Right atrium auricular region (tissue), 2 donors: ENCODE results near the gene OTOG. TPM values are rescaled to one million over a fixed set of nuclear protein-coding genes. Genes with fewer than 3 reads are reported as not detected.

Experiments used
- DNase-seq: peaks from one replicate; pipeline ENCODE4 v3.0.0-alpha.2; 2019; ENCODE audit warnings: low spot score
- H3K27ac ChIP-seq, 2 donors: fragments of 200-600 bp; sonication (generic); 1 replicate in 1 of 2; 2 replicates in 1 of 2; pipeline ENCODE4 v1.5.1; 2016 to 2019
- H3K27me3 ChIP-seq, 2 donors: fragments of 200-600 bp; sonication (generic); one replicate each; pipeline versions ENCODE4 v1.5.1 to v1.6.0; 2017 to 2019
- H3K36me3 ChIP-seq: fragments of 200-600 bp; sonication (generic); one replicate; pipeline ENCODE4 v1.5.1; 2016
- H3K4me1 ChIP-seq, 2 donors: fragments of 200-600 bp; sonication (generic); one replicate each; pipeline versions ENCODE4 v1.5.1 to v1.6.0; 2017 to 2019
- H3K4me3 ChIP-seq, 2 donors: fragments of 200-600 bp; sonication (generic); 1 replicate in 1 of 2; 2 replicates in 1 of 2; pipeline ENCODE4 v1.5.1; 2017 to 2019; ENCODE audit warnings: mild to moderate bottlenecking in 1 of 2, moderate library complexity in 1 of 2
- H3K9me3 ChIP-seq, 2 donors: fragments of 200-600 bp; sonication (generic); one replicate each; pipeline ENCODE4 v1.5.1; 2019
- total RNA-seq, 2 donors: library from RNA; depleted of rRNA; stranded (reverse); fragments of >200 nt; gene quantifications; one replicate each; pipeline ENCODE4 v1.1.0, GENCODE V29; 2016
- TF ChIP-seq, protein P1 (sequence below), 2 donors: fragments of 200-600 bp; sonication (generic); IDR thresholded peaks; one replicate each; pipeline ENCODE4 v1.5.1; 2019; ENCODE audit warnings: antibody characterized with exemption in 2 of 2

The OTOG gene
- total RNA-seq, 2 donors from 2014 or later = not detected

DNA sequence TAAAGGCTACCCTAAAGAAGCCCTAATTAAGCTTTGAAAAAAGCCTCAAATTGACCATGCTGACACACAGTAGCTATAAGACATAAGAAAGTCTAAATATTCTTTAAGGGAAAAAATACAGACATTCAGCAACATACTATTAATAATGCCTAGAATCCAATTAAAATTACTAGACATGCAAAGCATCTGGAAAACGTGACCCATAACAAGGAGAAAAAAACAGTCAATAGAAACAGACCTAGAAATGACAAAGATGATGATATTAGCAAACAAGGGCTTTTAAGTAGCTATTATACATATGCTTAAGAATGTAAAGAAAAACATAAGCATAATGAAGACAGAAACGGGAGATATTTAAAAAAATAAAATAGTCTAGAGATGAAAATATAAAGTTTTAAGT lies 108.6 kb downstream of the OTOG start:
- Histone ChIP-seq H3K4me1 (no peaks in the 10 kb centered on the region), H3K27me3 (no peaks in the 10 kb centered on the region), H3K27ac (no peak overlapping the region), H3K36me3 (no peaks in the 10 kb centered on the region), H3K4me3 (no peak overlapping the region), H3K9me3 (peaks cover 0 to 18% of the 10 kb centered on the region in 2 donors)
- TF ChIP-seq, protein P1, sequence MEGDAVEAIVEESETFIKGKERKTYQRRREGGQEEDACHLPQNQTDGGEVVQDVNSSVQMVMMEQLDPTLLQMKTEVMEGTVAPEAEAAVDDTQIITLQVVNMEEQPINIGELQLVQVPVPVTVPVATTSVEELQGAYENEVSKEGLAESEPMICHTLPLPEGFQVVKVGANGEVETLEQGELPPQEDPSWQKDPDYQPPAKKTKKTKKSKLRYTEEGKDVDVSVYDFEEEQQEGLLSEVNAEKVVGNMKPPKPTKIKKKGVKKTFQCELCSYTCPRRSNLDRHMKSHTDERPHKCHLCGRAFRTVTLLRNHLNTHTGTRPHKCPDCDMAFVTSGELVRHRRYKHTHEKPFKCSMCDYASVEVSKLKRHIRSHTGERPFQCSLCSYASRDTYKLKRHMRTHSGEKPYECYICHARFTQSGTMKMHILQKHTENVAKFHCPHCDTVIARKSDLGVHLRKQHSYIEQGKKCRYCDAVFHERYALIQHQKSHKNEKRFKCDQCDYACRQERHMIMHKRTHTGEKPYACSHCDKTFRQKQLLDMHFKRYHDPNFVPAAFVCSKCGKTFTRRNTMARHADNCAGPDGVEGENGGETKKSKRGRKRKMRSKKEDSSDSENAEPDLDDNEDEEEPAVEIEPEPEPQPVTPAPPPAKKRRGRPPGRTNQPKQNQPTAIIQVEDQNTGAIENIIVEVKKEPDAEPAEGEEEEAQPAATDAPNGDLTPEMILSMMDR (IDR thresholded peaks at IDR 0.05) = no peak
- DNase-seq = no peak

DNA sequence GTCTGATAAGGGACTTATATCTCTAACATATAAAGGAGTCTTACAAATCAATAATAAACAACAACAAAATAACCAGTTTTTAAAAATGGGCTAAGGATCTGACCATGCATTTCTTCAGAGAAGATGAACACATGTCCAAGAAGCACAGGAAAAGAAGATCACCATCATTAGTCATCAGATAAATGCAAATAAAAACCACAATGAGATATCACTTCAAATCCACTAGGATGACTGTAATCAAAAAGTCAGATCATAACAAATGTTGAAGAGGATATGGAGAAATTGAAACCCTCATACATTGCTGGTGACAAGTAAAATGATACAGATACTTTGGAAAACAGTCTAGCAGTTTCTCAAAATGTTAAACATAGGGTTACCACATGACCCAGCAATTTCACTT lies 111.2 kb downstream of the OTOG start:
- Histone ChIP-seq H3K4me1 (no peaks in the 10 kb centered on the region), H3K9me3 (peaks cover 0 to 18% of the 10 kb centered on the region in 2 donors), H3K36me3 (no peaks in the 10 kb centered on the region), H3K27me3 (no peaks in the 10 kb centered on the region), H3K4me3 (no peak overlapping the region), H3K27ac (no peak overlapping the region)
- DNase-seq = no peak
- TF ChIP-seq, protein P1 (IDR thresholded peaks at IDR 0.05) = no peak

DNA sequence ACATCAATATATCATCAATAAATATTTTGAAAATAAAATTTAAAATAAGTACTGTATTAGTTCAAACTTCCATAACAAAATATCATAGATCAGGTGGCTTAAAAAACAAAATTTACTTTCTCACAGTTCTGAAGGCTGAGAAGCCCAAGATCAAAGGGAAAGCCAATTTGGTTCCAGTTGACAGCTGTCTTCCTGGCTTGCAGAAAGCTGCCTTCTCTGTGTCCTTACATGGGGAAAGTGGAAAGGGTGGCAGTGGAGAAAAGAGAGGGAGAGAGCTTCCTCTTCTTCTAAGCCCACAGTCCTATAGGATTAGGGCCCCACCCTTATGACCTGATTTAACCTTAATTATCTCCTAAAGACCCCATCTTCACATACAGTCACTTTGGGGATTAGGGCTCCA lies 121.1 kb downstream of the OTOG start:
- DNase-seq = no peak
- Histone ChIP-seq H3K9me3 (peaks cover 0 to 15% of the 10 kb centered on the region in 2 donors), H3K4me3 (no peak overlapping the region), H3K27me3 (no peaks in the 10 kb centered on the region), H3K36me3 (no peaks in the 10 kb centered on the region), H3K27ac (no peak overlapping the region), H3K4me1 (no peaks in the 10 kb centered on the region)
- TF ChIP-seq, protein P1 (IDR thresholded peaks at IDR 0.05) = no peak

DNA sequence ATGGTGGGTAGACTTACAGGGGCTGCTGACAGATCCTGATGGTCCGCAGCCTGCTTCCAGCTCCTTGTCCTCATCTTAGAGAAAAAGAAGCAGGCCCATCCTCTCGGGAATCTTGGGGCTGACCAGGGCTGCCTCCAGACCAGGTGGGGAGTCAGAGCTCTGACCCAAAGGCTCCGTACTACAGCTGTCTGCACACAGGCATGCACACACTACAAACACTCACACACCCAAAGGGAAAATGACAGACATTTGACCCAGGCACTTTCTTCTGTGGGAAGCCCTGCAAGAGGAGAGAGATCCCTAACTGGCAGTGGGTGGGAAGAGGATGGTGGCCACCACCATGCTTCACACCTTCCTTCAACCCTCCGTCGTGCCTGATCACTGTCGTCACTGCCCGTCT lies 125.4 kb downstream of the OTOG start:
- TF ChIP-seq, protein P1 (IDR thresholded peaks at IDR 0.05) = no peak
- no peaks in the 10 kb centered on the region for H3K27me3 ChIP-seq
- H3K4me1 ChIP-seq = no peaks in the 10 kb centered on the region
- no peak overlapping the region for H3K4me3 ChIP-seq
- H3K27ac ChIP-seq = no peak overlapping the region
- H3K36me3 ChIP-seq = no peaks in the 10 kb centered on the region
- peaks cover 0 to 22% of the 10 kb centered on the region in 2 donors for H3K9me3 ChIP-seq
- no peak for DNase-seq

DNA sequence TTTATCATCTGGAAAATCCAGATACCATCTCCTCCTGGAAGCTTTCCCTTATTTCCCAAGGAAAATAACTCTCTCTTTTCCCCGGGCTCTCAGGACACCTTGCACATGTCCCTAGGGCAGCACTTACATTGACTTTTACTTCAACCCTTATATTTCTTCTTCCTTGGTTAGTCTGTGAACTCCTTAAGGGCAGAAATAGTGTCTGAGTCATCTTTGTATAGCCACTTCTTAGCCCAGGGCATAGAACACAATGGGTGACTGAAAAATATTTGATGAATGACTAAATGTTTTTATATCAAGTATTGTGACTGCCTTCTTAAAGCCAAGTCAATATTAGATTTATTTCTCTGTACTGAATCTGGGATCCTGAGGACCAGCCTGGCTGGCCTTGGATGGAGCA lies 126.9 kb downstream of the OTOG start:
- Histone ChIP-seq H3K36me3 (no peaks in the 10 kb centered on the region), H3K4me3 (no peak overlapping the region), H3K4me1 (no peaks in the 10 kb centered on the region), H3K9me3 (peaks cover 0 to 21% of the 10 kb centered on the region in 2 donors), H3K27ac (no peak overlapping the region), H3K27me3 (no peaks in the 10 kb centered on the region)
- TF ChIP-seq, protein P1 (IDR thresholded peaks at IDR 0.05) = no peak
- DNase-seq = no peak

DNA sequence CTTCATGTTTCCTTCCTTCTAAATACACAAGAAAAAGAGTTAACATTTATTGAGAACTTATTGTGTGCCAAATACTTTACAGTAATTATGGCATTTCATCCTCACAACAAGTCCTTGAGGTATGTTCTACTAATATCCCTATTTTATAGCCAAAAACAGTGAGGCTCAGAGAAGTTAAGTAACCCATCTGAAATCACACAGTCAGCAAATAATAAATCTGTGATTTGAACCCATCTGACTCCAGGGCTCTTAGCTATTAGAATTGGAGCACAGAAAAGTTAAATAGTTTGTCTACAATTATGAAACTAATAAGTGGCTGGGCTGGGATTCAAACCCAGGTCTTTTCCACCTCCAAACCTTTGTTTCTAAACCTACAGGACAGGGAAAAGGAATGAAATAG lies 135.8 kb downstream of the OTOG start:
- Histone ChIP-seq H3K9me3 (no peaks in the 10 kb centered on the region), H3K27me3 (no peaks in the 10 kb centered on the region), H3K36me3 (no peaks in the 10 kb centered on the region), H3K4me1 (no peaks in the 10 kb centered on the region), H3K27ac (no peak overlapping the region), H3K4me3 (no peak overlapping the region)
- TF ChIP-seq, protein P1 (IDR thresholded peaks at IDR 0.05) = no peak
- DNase-seq = no peak
